Heart right ventricle (tissue), 16 donors: ENCODE data around the gene MYO10. TPM values are rescaled to one million over a fixed set of nuclear protein-coding genes. Genes with fewer than 3 reads are reported as not detected.

ENCODE experiments used
- ATAC-seq, 8 donors: fragments of 200-7000 bp; cut with Tn5 transposase; one replicate each; pipeline ENCODE4 v1.9.1; 2020; ENCODE audit warnings: mild to moderate bottlenecking in 8 of 8, moderate library complexity in 8 of 8, moderate number of reproducible peaks in 1 of 8
- DNase-seq, 2 donors: peaks; one replicate each; pipeline ENCODE4 v3.0.0-alpha.2; 2020
- H3K27ac ChIP-seq, 10 donors: fragments of 200-600 bp; sonication (generic) in 2 of 10; one replicate each; pipeline versions ENCODE4 v1.5.0 to v1.8.0; 2020 to 2022; ENCODE audit warnings: mild to moderate bottlenecking in 3 of 10
- H3K27me3 ChIP-seq, 7 donors: fragments of 200-600 bp; one replicate each; pipeline ENCODE4 v1.8.0; 2021 to 2022; ENCODE audit warnings: mild to moderate bottlenecking in 2 of 7
- H3K36me3 ChIP-seq, 9 donors: fragments of 200-600 bp; sonication (generic) in 1 of 9; one replicate each; pipeline versions ENCODE4 v1.5.0 to v1.8.0; 2020 to 2022; ENCODE audit warnings: mild to moderate bottlenecking in 2 of 9
- H3K4me1 ChIP-seq, 9 donors: fragments of 200-600 bp; sonication (generic) in 1 of 9; one replicate each; pipeline versions ENCODE4 v1.5.0 to v1.8.0; 2020 to 2022; ENCODE audit warnings: mild to moderate bottlenecking in 4 of 9
- H3K4me3 ChIP-seq, 10 donors: fragments of 200-600 bp; sonication (generic) in 2 of 10; one replicate each; pipeline versions ENCODE4 v1.5.0 to v1.8.0; 2020 to 2022; ENCODE audit warnings: mild to moderate bottlenecking in 7 of 10, moderate library complexity in 2 of 10
- H3K9me3 ChIP-seq, 11 donors: fragments of 200-600 bp in 10 of 11; sonication (generic) in 2 of 11; one replicate each; pipeline versions ENCODE4 v1.5.0 to v1.8.0; 2013 to 2022; ENCODE audit warnings: mild to moderate bottlenecking in 2 of 11, control low read depth in 1 of 11, moderate library complexity in 1 of 11
- CTCF ChIP-seq, 9 donors: fragments of 200-600 bp; sonication (generic) in 2 of 9; IDR thresholded peaks; one replicate each; pipeline versions ENCODE4 v1.5.0 to v1.8.0; 2021 to 2022; ENCODE audit warnings: antibody characterized with exemption in 9 of 9, mild to moderate bottlenecking in 5 of 9, moderate library complexity in 1 of 9
- WGBS, 2 donors: extraction: QIAGEN DNeasy Blood & Tissue Kit; methylation state at CpG; one replicate each; pipeline ENCODE4 v1.1.7; 2013; ENCODE audit warnings: inconsistent platforms in 1 of 2; 5-methylcytosine and 5-hydroxymethylcytosine counted together
- intact Hi-C, 10 donors: fragments of 100-400 bp; cut with DNase I; formaldehyde crosslinking; loops; one replicate each; pipeline versions ENCODE4 v1.11.1 to v1.14.2; 2022
- polyA plus RNA-seq, 2 donors: library from polyadenylated mRNA; stranded (reverse); fragments of 200-250 nt; gene quantifications; one replicate each; pipeline ENCODE4 v1.2.3, GENCODE V29; 2013
- total RNA-seq, 10 donors: library from RNA; stranded (reverse); fragmentation: NEBNext Ultra II Directional in 3 of 10; extraction: Animal tissue kit (Norgen Biotek cat#: 25700) in 3 of 10; gene quantifications; one replicate each; pipeline versions ENCODE4 v1.2.1 to v1.2.4, GENCODE V29; 2021 to 2023
- donor health status: Arrhythmogenic right ventricular cardiomyopathy.
- donor health status: ischemic (EF 13 %, LVEDD 7.1; RV severe dilation, severe dysfunction).
- donor health status: healthy with polysubstance abuse.
- donor health status: DM: no; HTN: yes; CAD: no.
- donor health status: DM: no; HTN: no; CAD: no.
- donor health status: ischemic (EF 25% LVEDD 6.9; RV normal size, moderate dysfunction).
- donor health status: ischemic (EF 25% LVEDD 5.7; RV mildly dilated, moderate dysfunction).
- donor health status: healthy.
- donor health status: DM: yes; HTN: yes; CAD: no.
- donor health status: Ischemic cardiomyopathy.
- donor health status: ischemic (EF 35%, LVEDD 5.7; RV mildly dilated, moderate dysfunction).
- donor health status: nonischemic (EF 11% LVEDD 7.7; RV severe dilation, severe dysfunction).
- donor health status: DM: yes; HTN: yes; CAD: no.
- donor health status: PGD.
- donor health status: ischemic (EF 29% LVEDD 5.4; RV normal size, mild dysfunction).
- donor health status: nonischemic (EF 23%, LVEDD 6.1; RV moderate dilation, normal function).

The MYO10 gene
- total and polyA plus RNA-seq, 12 donors = 1.2 to 8.2 (median 4.6) TPM

- no peak for TF ChIP-seq CTCF (IDR thresholded peaks at IDR 0.05)
- Histone ChIP-seq H3K4me1 (peaks cover 0 to 19% (median 0%) of the 10 kb centered on the region in 9 donors), H3K4me3 (no peak overlapping the region), H3K27ac (no peak overlapping the region), H3K9me3 (no peaks in the 10 kb centered on the region), H3K27me3 (no peaks in the 10 kb centered on the region), H3K36me3 (peaks cover 0 to 3% (median 0%) of the 10 kb centered on the region in 9 donors)
- 66 to 87% methylated on average over 2 of the region's 2 CpGs for WGBS, 2 donors
- no peak for DNase-seq
- intact Hi-C loops = loop anchor here in 4 of 10 donors (5.0 kb wide), 2 partner anchors 345 to 405 kb away; no protein-coding TSS in a partner anchor
- no peak for ATAC-seq
Measured at GRCh38 chr5:16787278-16787677, 148.8 kb downstream of the MYO10 start.

GRCh38 chr5:16784843-16785791 lies 151.0 kb downstream of the MYO10 start:
- Histone ChIP-seq H3K27ac (no peak overlapping the region), H3K4me1 (peaks cover 0 to 13% (median 0%) of the 10 kb centered on the region in 9 donors), H3K36me3 (peaks cover 0 to 9% (median 0%) of the 10 kb centered on the region in 9 donors), H3K27me3 (no peaks in the 10 kb centered on the region), H3K4me3 (no peak overlapping the region), H3K9me3 (no peaks in the 10 kb centered on the region)
- DNase-seq (no peak), ATAC-seq (peak in 1 of 8 donors; percentile 22)
- 82% methylated on average over 26 of the region's 26 CpGs for whole genome bisulfite sequencing, 2 donors
- intact Hi-C loops = loop anchor here in 4 of 10 donors (5.0 kb wide), 2 partner anchors 347 to 407 kb away; no protein-coding TSS in a partner anchor
- no peak for TF ChIP-seq CTCF (IDR thresholded peaks at IDR 0.05)

- Histone ChIP-seq H3K9me3 (no peaks in the 10 kb centered on the region), H3K27me3 (no peaks in the 10 kb centered on the region), H3K4me1 (peaks cover 0 to 13% (median 0%) of the 10 kb centered on the region in 9 donors), H3K27ac (no peak overlapping the region), H3K36me3 (peaks cover 0 to 13% (median 0%) of the 10 kb centered on the region in 9 donors), H3K4me3 (no peak overlapping the region)
- TF ChIP-seq CTCF (IDR thresholded peaks at IDR 0.05) = no peak
- 57 to 78% methylated on average over 9 of the region's 9 CpGs for WGBS, 2 donors
- intact Hi-C loops = no loop called here
- DNase-seq (no peak), ATAC-seq (peak in 3 of 8 donors; percentile 17 to 47 (median 38))
Measured at GRCh38 chr5:16784088-16784487, 152.0 kb downstream of the MYO10 start.

GRCh38 chr5:16781828-16782626 lies 154.1 kb downstream of the MYO10 start:
- ATAC-seq (no peak), DNase-seq (no peak)
- peaks cover 0 to 13% (median 0%) of the 10 kb centered on the region in 9 donors for H3K4me1 ChIP-seq
- H3K27ac ChIP-seq = no peak overlapping the region
- intact Hi-C loops = no loop called here
- 96 to 98% methylated on average over 12 of the region's 12 CpGs for WGBS, 2 donors
- H3K9me3 ChIP-seq = no peaks in the 10 kb centered on the region
- no peaks in the 10 kb centered on the region for H3K27me3 ChIP-seq
- TF ChIP-seq CTCF (IDR thresholded peaks at IDR 0.05) = no peak
- H3K36me3 ChIP-seq = peaks cover 0 to 17% (median 0%) of the 10 kb centered on the region in 9 donors
- H3K4me3 ChIP-seq = no peak overlapping the region
